NOMO-1 treated with DMSO at 0.1 percent for 48 hours (cell line): ENCODE results near the gene CDH18.

ENCODE experiments used
- DNase-seq: peaks from one replicate; lab custom pipeline; 2025; ENCODE audit not compliant: unreplicated experiment; lab: John Stamatoyannopoulos, UW

CDH18 gene

DNA sequence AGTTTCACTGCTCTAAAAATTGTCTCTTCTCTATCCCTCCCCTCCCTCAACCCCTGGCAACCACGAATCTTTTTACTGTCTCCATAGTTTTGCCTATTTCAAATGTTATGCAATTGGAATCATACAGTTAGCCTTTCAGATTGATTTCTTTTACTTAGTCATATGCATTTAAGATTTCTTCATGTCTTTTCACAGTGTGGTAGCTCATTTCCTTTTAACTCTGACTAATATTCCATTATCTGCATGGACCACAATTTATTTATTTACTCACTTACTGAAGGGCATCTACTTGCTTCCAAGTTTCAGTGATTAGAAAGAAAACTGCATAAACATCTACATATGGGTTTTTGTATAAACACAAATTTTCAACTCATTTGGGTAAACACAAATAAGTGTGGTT lies 372.3 kb downstream of the CDH18 start:
- DNase-seq, result no peak

GRCh38 chr5:19615071-19615470 lies 372.9 kb downstream of the CDH18 start:
- DNase-seq, result no peak

DNA sequence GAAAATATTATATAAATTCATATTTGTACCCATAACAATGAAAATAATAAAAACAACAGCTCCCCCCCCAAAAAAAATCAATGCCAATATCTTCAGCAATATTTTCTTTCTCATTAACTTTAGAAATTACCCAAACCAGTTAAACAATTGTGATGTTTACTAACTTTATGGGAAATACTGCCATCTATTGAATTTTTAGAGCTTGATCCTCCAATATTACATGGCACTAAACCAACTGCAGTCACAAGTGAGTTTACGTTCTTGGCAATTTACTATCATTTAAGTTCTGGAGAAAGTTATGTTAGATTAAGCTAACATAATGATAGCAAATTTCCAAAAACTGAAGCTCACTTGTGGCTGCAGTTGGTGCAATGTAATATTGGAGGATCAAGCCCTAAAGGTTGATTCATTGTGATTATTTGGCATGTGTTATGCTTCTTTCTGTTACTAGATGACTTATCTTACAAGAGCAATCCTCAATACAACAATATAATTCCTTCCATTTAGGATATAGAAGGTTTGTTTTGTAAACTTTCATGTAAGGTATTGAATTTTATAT lies 379.5 kb downstream of the CDH18 start:
- peak; percentile 13 for DNase-seq

DNA sequence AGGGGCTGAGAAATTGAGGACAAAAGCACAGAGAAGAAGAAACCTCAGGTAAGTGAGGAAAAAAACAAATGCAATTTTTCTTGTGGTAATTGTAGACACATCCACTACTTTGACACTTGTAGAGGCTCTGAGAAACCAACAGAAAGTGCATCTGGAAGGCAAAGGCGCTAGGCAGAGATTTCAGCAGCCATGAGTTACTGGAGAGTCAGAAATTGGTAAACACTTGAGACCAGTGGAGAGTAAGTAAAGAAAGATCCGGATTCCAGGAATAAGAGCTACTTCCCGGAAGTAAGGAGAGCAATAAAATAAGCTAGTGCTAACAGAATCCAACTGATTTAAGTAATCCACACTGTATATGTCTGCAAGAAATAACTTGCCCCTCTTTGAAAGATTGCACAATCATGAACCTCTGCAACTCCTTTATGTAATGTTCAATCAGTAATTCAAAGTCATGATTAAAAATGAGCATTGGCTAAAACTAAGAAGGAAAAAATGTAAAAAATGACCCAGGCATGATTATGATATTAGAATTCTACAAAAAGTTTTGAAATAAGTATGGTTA lies 382.1 kb downstream of the CDH18 start:
- DNase-seq, result no peak

GRCh38 chr5:19584131-19584530 lies 403.9 kb downstream of the CDH18 start:
- DNase-seq, result no peak

GRCh38 chr5:19577882-19578281 lies 410.1 kb downstream of the CDH18 start:
- no peak for DNase-seq

GRCh38 chr5:19568004-19568403 lies 420.0 kb downstream of the CDH18 start:
- DNase-seq, result no peak

GRCh38 chr5:19565466-19565865 lies 422.5 kb downstream of the CDH18 start:
- DNase-seq, result no peak

GRCh38 chr5:19564036-19564435 lies 424.0 kb downstream of the CDH18 start:
- no peak for DNase-seq

- DNase-seq, result no peak
Measured at GRCh38 chr5:19555876-19556275, 432.1 kb downstream of the CDH18 start.

GRCh38 chr5:19555436-19555835 lies 432.6 kb downstream of the CDH18 start:
- DNase-seq, result no peak

GRCh38 chr5:19554524-19554923 lies 433.5 kb downstream of the CDH18 start:
- DNase-seq, result no peak

DNA sequence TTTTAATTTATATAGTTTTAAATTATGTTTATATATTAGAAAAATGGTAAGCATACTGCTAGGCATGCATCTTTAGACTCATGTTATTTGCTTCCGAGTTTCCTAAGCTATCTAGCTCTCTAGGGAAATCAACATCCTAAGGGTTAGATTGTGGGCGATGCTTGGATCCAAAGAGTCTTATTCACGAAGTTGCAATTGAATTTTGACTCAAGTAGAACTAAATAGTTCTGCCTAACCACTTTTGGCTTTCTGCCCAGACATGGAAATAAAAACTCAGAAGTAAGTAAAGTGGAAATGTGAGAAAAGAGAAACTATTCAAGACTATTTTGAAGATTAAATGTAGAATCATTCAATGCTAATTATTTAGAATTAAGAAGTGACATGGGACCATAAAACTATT lies 440.4 kb downstream of the CDH18 start:
- DNase-seq, result no peak

DNA sequence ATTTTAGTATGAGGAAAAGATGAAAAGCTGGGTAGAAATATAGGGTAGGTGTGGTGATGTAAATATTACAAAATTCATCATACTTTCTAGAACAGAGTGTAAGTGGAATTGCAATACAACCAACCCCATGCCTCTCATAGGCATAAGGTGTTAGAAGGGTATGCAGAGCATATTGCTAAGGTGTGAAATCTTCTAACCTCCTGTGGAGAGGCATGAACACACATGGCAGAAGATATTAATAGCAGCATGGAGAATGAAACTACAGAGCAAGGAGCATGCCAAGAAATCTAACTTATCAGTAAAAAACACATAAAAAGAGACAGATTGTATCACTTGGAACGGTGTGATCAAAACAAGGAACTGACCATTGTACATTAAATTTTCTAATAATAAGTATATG lies 441.5 kb downstream of the CDH18 start:
- DNase-seq, result no peak

- DNase-seq, result no peak
Measured at GRCh38 chr5:19538607-19539006, 449.4 kb downstream of the CDH18 start.

- no peak for DNase-seq
Measured at GRCh38 chr5:19536387-19536786, 451.6 kb downstream of the CDH18 start.

DNA sequence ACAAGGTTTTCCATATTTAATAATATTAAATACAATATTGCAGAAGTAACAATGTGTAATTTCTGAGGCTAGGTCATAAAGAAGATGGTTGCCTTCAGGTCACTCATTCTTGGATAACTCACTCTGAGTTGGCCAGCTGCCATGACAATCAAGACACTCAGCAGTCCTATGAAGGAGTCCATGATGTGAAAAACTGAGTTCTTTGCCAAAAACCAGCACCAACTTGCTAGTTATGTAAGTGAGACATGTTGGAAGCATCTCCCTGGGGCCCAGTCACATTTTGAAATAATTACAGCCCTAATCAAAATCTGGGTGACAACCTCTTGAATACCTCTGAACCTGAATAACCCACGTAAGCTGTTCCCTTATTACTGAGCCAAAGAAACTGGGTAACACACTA lies 453.2 kb downstream of the CDH18 start:
- no peak for DNase-seq

GRCh38 chr5:19532936-19533335 lies 455.1 kb downstream of the CDH18 start:
- DNase-seq, result no peak

DNA sequence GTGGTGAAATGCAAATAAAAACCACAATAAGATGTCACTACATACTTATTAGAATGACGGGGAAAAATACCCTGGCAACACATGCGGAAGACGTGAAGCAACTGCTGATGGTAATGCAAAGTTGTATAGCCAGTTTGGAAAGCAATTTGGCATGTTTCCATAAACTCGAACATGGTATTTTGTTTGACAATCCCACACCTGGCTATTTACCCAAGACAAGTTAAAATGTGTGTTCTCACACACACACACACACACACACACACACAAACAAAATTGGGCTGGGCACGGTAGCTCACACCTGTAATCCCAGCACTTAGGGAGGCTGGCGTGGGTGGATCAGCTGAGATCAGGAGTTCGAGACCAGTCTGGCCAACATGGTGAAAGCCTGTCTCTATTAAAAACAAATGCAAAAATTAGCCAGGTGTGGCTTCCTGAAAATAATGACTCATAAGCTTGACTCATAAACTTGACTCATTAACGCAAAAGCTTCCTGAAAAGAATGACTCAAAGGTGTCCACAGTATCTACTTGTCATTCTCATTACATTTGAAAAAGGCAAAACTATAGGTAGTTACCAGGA lies 456.5 kb downstream of the CDH18 start:
- no peak for DNase-seq

DNA sequence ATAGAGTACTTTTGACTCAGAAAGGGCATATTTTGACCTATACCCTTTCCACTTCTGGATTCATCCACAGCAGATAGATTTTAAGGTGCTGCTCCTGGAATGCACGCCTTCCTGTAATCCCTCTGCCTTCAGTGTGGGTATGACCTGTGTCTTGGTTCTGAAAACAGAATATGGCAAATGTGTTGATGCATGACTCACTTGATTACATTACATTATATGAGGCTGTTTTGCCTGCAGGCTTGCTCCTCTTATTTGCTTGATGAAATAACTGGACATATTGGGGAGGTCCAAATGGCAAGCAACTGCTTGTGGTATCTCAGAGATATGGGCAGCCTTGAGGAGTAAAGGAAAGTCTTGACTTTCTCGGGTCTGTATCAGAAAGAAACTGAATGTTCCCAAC lies 468.6 kb downstream of the CDH18 start:
- no peak for DNase-seq

GRCh38 chr5:19498852-19499251 lies 489.1 kb downstream of the CDH18 start:
- DNase-seq, result no peak

DNA sequence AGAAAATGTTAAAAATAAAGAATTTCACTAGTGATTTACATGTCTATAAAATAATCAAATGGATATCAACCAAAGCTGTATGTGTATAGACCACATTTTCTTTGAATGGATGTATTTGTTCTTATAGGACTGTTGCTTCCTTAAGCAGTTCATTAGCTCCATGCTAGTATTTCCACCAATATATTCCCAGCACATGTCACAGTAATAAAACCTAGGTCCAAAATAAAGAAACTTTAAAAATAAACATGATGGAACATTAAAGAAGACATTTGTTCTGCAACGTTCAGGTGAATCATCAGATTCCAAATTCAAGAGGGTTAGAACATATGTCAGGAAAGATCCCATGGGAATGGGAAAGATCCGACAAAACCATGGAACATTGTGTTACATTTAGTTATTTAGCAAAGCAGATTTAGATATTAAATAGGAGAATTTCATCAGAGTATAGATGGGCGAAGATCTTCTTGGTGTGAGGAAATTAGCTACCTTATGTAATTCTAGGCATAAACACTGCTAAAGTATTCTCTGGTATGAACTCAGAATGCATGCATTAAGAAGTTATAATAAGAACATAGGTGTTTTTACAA lies 490.7 kb downstream of the CDH18 start:
- no peak for DNase-seq

DNA sequence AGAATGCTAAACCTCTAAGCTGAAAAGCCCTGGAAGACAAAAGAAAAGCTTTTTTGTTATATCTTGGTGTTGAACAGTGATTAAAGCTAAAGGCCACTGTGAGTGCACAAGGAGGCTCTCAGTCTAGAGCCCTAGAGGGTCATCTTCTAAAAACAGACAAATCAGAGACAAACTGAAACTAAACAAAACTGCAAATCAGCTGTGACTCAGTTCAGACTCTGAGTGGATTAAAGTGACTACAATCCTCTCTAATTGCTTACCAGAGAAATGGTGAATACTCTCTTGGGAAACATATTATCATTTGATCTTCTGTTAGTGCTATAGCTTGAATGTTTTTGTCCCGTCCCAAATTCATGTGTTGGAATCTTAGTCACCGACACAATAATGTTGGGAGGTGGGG lies 491.9 kb downstream of the CDH18 start:
- no peak for DNase-seq
